ENCODE data around the gene HSPA14.
"Not testable (repeated sequence)": the region's sequence is repeated elsewhere in the genome, so short reads cannot be mapped to it uniquely, and the experiment has no call there.

The HSPA14 gene, protein sequence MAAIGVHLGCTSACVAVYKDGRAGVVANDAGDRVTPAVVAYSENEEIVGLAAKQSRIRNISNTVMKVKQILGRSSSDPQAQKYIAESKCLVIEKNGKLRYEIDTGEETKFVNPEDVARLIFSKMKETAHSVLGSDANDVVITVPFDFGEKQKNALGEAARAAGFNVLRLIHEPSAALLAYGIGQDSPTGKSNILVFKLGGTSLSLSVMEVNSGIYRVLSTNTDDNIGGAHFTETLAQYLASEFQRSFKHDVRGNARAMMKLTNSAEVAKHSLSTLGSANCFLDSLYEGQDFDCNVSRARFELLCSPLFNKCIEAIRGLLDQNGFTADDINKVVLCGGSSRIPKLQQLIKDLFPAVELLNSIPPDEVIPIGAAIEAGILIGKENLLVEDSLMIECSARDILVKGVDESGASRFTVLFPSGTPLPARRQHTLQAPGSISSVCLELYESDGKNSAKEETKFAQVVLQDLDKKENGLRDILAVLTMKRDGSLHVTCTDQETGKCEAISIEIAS

DNA sequence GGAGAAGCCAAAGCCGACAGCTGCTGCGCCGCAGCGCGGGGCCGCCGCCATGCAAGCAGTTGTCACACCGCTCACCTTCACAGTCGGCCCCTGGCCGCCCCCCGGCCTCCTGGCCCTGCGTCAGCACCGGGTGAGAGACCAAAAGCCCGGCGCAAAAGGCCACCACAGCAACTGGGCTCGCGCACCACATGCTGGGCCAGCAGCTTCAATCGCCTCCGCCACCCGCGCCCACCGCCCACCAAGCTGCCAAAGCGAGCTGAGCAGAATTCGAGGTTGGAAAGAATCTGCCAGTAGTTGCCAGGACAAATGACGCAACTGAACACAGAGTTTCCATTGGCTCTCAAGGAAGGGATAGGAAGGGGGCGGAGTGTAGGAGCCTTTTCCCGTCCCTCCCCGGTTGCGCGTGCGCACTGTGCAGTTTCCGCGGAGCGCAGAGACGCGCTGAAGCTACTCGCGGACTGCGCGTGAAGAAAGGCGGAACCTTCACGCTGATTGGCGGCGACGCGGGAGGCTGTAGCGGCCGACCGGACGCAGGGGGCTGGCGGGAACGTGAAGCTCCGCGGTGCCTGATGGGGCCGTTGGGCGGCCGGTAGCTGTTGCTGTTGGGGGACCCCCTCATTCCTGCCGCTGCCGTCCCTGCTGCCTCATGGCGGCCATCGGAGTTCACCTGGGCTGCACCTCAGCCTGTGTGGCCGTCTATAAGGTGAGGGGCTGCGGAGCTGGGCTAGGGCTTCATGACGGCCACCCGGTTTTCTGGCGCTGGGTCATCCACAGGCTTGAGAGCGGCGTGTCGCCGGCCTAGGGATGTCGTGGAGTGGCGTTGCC lies at the start of gene HSPA14, which contains the start of the genes CDNF and MSANTD7:
Gene HSPA14 (plus strand): TSS at position 550 of the 825 bp plus-strand sequence. CDS start 97 bp downstream, at position 647.
Gene CDNF (minus strand): TSS at position 281 of the 825 bp plus-strand sequence. CDS start 91 bp downstream, at position 190.
Gene MSANTD7 (plus strand): TSS at position 550 of the 825 bp plus-strand sequence. CDS start 3,979 bp downstream, outside the sequence.
- DNase-seq = peak; percentile 100

GRCh38 chr10:14798636-14799035 lies 39.5 kb upstream of the HSPA14 start:
- no peak for DNase-seq

- DNase-seq = no peak
These were observed 37.7 kb upstream of the HSPA14 start for GRCh38 chr10:14800397-14800796.

DNA sequence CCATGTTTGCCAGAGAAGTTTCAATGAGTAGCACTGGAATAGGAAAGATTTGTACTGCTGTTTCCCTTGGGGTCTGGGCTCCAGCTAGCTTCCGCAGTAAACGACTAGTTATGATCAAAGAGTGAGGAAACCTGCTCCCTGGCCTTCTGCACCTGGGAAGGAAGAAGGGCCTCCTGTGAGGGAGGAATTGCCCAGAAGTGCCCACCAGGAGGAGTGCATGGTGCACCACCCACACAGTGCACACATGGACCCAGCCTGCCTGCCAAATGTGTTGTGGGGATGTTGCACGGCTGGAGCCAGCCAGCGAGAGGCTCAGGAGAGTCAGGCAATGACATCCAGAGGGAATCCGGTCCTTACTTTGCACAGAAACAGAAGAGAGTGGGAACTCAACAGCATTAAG lies 36.4 kb upstream of the HSPA14 start:
- DNase-seq = no peak

DNA sequence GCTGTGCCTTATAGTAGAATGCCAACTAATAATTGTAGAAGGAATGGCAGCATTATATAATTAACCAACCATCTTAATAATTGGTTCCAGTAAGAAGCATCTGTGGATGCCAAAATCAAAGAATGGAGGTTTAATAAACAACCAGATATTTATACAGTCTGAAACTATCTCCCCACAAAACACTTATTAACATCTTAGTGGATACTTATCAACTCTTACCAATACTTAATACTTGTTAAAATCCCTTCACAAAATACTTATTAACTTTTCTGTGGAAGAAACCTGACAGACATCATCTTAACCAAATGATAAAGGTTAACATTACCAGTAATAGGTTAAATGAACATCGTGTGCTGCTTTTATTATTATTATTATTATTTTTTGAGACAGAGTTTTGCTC lies 34.3 kb upstream of the HSPA14 start:
- no peak for DNase-seq

DNA sequence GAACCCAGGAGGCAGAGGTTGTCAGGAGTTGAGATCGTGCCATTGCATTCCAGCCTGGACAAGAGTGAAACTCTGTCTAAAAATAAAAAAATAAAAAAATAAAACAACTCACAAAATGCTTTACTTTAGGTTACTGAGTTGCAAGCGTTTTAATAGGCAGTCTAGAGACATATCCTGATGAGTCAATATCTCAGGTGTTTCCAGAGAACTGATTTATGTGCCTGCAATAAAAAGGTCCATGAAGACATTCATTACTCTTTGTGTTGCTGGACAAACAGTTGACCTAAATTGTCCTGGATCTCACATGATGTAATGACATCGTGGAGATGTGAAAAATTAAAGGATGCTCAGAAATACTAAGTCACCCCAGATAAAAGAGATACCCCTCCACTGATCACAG lies 31.8 kb upstream of the HSPA14 start:
- no peak for DNase-seq

GRCh38 chr10:14810969-14811953 lies 26.8 kb upstream of the HSPA14 start:
- no peak for DNase-seq

DNA sequence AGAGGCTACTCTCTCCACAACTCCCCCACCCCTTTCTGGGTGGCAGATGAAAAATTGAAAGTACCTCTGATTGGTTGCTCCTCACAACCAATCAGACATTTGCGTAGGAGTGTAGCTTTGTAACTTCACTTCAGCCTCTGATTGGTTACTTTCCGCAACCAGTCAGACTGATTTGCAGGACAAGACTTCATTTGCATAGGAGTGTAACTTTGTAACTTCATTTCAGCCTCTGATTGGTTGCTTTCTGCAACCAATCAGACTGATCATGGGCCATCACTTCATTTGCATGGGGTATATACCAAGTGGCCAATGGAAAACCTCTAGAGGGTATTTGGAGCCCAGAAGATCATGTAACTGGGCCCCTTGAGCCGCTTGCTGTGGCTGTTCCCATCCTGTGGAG lies 25.8 kb upstream of the HSPA14 start:
- DNase-seq = no peak

DNA sequence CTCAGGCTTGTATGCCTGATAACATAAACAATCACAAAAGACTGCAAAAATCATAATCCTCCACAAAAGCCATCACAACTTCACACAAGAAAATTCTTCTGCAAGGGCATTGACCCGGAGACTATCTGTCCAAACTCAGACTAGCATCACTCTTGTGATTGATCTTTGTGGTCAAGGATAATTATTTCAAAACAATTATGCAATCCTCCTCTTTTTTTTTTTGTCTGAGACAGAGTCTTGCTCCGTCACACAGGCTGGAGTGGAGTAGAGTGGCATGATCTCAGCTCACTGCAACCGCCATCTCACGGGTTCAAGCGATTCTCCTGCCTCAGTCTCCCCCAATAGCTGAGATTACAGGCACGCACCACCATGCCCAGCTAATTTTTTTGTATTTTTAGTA lies 22.4 kb upstream of the HSPA14 start:
- no peak for DNase-seq

- not testable (repeated sequence) for DNase-seq
These were observed 21.4 kb upstream of the HSPA14 start for GRCh38 chr10:14816717-14817116.

- DNase-seq = peak; percentile 100
These were observed 17.9 kb upstream of the HSPA14 start for GRCh38 chr10:14820010-14820774.

DNA sequence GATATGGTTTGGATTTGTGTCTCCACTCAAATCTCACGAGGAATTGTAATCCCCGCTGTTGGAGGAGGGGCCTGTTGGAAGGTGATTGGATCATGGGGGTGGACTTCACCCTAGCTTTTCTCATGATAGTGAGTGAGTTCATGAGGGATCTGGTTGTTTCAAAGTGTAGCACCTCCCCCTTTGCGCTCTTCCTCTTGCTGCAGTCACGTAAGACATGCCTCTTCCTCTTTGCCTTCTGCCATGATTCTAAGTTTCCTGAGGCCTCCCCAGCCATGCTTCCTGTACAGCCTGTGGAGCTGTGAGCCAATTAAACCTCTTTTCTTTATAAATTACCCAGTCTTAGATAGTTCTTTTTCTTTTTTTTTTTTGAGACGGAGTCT lies 17.3 kb upstream of the HSPA14 start:
- peak; percentile 94 for DNase-seq

GRCh38 chr10:14821635-14822375 lies 16.3 kb upstream of the HSPA14 start:
- no peak for DNase-seq

DNA sequence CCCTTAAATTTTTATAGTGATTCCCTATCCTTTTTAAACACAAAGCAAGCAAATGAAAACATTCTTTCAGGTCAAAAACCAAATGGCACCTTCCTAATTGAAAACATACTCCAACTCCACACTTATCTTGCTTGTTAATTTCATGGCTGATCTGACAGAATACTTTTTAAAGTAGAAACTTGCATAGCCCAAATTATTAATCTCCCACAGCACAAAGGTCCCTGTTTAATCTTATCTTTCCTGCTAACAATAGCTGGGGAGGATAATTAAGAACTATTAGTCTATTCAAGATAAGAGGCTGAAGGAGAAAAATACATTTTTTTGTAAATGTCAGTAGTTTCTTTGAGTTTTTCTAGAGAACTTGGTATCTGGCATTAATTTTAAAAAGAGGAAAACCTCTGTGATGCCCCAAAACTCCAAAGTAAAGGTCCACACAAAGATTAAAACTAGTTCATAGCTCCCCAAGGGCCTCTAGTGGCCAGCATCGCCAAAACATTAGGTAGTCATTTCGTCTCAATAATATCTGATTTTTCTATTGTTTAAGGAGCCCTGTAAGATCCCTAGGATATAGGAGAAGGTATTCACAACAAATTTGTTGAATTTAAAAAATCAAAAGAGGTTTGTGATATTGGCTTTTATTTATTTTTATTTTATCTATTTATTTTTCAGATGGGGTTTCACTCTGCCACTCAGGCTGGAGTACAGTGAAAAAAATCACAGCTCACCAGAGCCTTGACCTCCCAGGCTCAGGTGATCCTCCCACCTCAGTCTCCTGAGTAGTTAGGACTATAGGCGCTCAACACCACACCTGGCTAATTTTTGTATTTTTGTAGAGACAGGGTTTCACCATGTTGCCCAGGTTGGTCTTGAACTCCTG lies 15.0 kb upstream of the HSPA14 start:
- DNase-seq = peak; percentile 78

DNA sequence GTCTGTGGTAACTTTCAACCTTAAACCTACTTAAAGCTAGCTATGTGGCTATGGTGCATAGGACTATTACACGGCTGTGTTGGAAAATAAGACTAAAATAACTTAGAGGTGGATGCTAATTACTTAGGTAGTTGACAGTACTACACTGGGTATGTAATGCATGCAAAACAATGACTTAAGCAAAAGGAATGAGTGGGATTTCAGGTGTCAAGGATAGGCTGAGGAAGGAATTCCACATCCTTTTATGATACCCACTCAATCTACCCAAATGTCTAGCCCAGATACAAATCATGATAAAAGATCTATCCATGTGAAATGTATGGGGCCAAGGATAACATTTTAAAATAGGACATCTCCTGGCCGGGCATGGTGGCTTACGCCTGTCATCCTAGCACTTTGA lies 14.1 kb upstream of the HSPA14 start:
- no peak for DNase-seq

DNA sequence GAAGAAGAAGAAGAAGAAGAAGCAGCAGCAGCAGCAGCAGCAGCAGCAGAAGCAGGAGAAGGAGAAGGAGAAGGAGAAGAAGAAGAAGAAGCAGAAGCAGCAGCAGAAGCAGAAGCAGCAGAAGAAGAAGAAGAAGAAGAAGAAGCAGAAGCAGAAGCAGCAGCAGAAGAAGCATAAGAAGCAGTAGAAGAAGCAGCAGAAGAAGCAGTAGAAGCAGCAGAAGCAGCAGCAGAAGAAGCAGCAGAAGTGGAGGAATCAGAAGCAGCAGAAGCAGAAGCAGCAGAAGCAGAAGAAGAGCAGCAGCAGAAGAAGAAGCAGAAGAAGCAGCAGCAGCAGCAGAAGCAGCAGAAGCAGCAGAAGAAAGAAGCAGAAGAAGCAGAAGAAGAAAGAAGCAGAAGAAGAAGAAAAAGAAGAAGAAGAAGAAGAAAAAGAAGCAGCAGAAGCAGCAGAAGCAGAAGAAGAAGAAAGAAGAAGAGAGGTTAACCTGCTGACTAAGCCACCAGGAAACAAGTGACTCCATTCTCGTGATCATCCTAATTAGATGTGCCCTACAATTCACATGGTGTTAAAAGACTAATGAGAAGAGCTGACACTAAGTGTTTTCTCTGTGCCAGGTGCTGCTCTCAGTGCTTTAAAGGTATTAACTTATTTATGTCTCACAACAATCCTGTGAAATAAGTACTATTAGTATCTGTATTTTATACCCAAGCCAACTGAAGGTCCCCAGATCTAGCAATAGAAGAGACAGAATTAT lies 11.9 kb upstream of the HSPA14 start:
- DNase-seq = no peak

DNA sequence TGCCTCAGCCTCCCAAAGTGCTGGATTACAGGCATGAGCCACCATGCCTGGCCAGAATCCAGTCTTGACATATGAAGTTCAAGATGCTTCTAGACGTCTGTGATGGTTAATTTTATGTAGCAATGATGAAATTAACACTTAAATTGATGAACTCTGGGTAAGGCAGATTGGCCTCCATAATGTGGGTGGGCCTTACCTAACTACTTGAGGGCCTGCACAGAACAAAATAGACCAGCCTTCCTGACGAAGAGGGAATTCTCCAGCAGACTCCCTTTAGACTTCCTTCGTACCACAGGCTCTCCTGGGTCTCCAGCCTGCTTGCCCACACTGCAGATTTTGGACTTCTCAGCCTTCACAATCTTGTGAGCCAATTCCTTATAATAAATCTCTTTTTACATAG lies 5.0 kb upstream of the HSPA14 start:
- no peak for DNase-seq

DNA sequence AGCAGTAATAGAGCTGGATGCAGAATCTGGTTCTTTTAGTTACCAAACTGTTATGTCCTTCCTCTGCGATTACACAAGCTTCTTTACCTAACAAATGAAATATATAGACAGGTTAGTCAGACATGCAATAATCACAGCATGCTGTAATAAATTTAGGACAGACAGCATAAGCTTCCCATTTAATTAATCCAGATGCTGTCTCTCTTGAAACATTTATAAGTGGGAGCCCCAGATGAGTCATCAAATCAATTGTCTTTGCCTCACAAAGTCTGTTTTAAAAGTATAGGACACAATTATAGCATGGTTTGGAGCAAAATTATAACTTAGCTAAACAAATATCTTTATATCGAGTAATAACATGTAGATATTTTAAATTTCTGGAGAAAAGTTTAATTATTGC lies 1.9 kb upstream of the HSPA14 start:
- DNase-seq = no peak
